Measurements from ENCODE around the gene CTSD. TPM values are rescaled to one million over a fixed set of nuclear protein-coding genes. Genes with fewer than 3 reads are reported as not detected.

CTSD gene
- total and polyA plus RNA-seq, 2 of the 8 experiments (the other 6 are each of a cell fraction or from before 2014, with no cell fraction given), result 169 to 173 TPM

- no peak for DNase-seq (ENCODE audit: low read depth in 1 of 2, low spot score in 2 of 2)
These were observed 27.2 kb downstream of the CTSD start for GRCh38 chr11:1736447-1736992.

More at GRCh38 chr11:1736447-1736992, 27.2 kb downstream of the CTSD start:
- WGBS, 2 experiments (ENCODE audit: extremely low coverage in 1 of 2, insufficient coverage in 1 of 2, insufficient read length in 1 of 2, insufficient replicate concordance in 2 of 2, low coverage in 1 of 2, low lambda C conversion rate in 2 of 2, missing lambda C conversion rate in 1 of 2), result 70% methylated on average over 3 of the region's 3 CpGs; no CpG with 5 or more reads in 1 of the 2 experiments
- H2BK15ac ChIP-seq (ENCODE audit: low read length), result no peak overlapping the region
- no peak overlapping the region for H3K56ac ChIP-seq (replicated peaks; ENCODE audit: insufficient read length, low read depth, low read length)
- H2BK12ac ChIP-seq (ENCODE audit: low read depth, low read length), result no peak overlapping the region
- H3K18ac ChIP-seq (ENCODE audit: extremely low read depth, low read length), result no peak overlapping the region
- ChIA-PET POLR2A (ENCODE audit: partially characterized antibody) (interaction anchor here (1.2 kb wide), 1 partner anchor 11 kb away, joined by 4 read pairs; no protein-coding TSS in a partner anchor), CTCF (ENCODE audit: partially characterized antibody) (interaction anchor here (0.5 to 2.4 kb wide), 10 partner anchors 8 to 584 kb away, joined by 3 to 8 read pairs (median 4); no protein-coding TSS in a partner anchor)
- no peak overlapping the region for H3K4me3 ChIP-seq (ENCODE audit: extremely low read depth in 1 of 4, insufficient read depth in 2 of 4, low read depth in 3 of 4, low read length in 4 of 4)
- H2BK120ac ChIP-seq (replicated peaks; ENCODE audit: low read depth, low read length), result no peak overlapping the region
- peaks cover 0 to 2% of the 10 kb centered on the region in 2 experiments; a peak in 1 of 4 replicates for H3K9me3 ChIP-seq (ENCODE audit: insufficient read depth in 2 of 2, low read depth in 1 of 2, low read length in 1 of 2)
- peaks cover 0 to 2% of the 10 kb centered on the region in 2 experiments; a peak in 1 of 4 replicates for H3K79me2 ChIP-seq (ENCODE audit: control insufficient read depth in 1 of 2, insufficient read depth in 2 of 2, low read length in 2 of 2)
- peak; percentile 71 for TF ChIP-seq SP1 (IDR thresholded peaks at IDR 0.05; ENCODE audit: low read depth, low read length)
- TF ChIP-seq CHD2 (IDR thresholded peaks at IDR 0.05; ENCODE audit: low read length), result no peak
- H3K4ac ChIP-seq (replicated peaks; ENCODE audit: insufficient read length, low read depth, low read length), result no peak overlapping the region
- peaks cover 8% of the 10 kb centered on the region for H3K23me2 ChIP-seq (ENCODE audit: low read depth, low read length)
- no peak for FAIRE-seq
- H3K36me3 ChIP-seq (ENCODE audit: control insufficient read depth in 2 of 4, insufficient read depth in 4 of 4, low read length in 3 of 4), result peaks cover 0 to 2% (median 0%) of the 10 kb centered on the region in 4 experiments; a peak in 1 of 8 replicates
- no peak overlapping the region for H4K91ac ChIP-seq (replicated peaks; ENCODE audit: insufficient read length, low read length)
- no peak overlapping the region for H3K14ac ChIP-seq (ENCODE audit: insufficient read length)
- no peak overlapping the region for H2BK20ac ChIP-seq (ENCODE audit: low read length)
- no peak overlapping the region for H3K23ac ChIP-seq (ENCODE audit: insufficient read length)
- H4K8ac ChIP-seq (ENCODE audit: extremely low read depth, insufficient read depth, low read length), result no peak overlapping the region
- H3K9ac ChIP-seq (replicated peaks in 1 of 4; ENCODE audit: extremely low read depth in 1 of 4, low read depth in 3 of 4, low read length in 3 of 4), result no peak overlapping the region
- no peak overlapping the region for H3K27ac ChIP-seq (ENCODE audit: low read depth, low read length)
- H2BK5ac ChIP-seq (ENCODE audit: low read depth, low read length), result no peak overlapping the region
- H2AK5ac ChIP-seq (ENCODE audit: low read depth, low read length), result peak overlapping the region; percentile 53; the same call in 1 of the 2 replicates
- H2AFZ ChIP-seq (ENCODE audit: low read length), result no peak overlapping the region
- H3K27me3 ChIP-seq (replicated peaks in 1 of 4; ENCODE audit: control insufficient read depth in 3 of 4, extremely low read depth in 1 of 4, insufficient read depth in 3 of 4, low read length in 3 of 4), result peaks cover 0 to 4% (median 2%) of the 10 kb centered on the region in 4 experiments; a peak in 4 of 7 replicates
- peaks cover 2 to 3% of the 10 kb centered on the region in 2 experiments for H4K20me1 ChIP-seq (replicated peaks in 1 of 2; ENCODE audit: control insufficient read depth in 1 of 2, insufficient read depth in 2 of 2, low read length in 2 of 2)
- no peaks in the 10 kb centered on the region; a peak in 1 of 7 replicates for H3K4me1 ChIP-seq (replicated peaks in 1 of 4; ENCODE audit: control insufficient read depth in 3 of 4, insufficient read depth in 4 of 4, low read length in 3 of 4)
- no peak overlapping the region for H3K4me2 ChIP-seq (ENCODE audit: insufficient read depth in 1 of 2, low read depth in 2 of 2, low read length in 2 of 2)
- H3K79me1 ChIP-seq (ENCODE audit: low read depth, low read length), result no peaks in the 10 kb centered on the region
- no peak overlapping the region for H4K5ac ChIP-seq (ENCODE audit: insufficient read length, low read depth, low read length)
